DND-41 (cell line): ENCODE measurements around the gene GCAT.

Source experiments
- CTCF ChIP-seq: IDR thresholded peaks from 2 replicates; pipeline ENCODE4 v1.5.1; 2012; ENCODE audit warnings: borderline replicate concordance, low read length, moderate library complexity, mild to moderate bottlenecking; ENCODE audit not compliant: poor library complexity, severe bottlenecking; ENCODE audit errors: extremely low read depth
- EZH2 ChIP-seq: IDR thresholded peaks from 3 replicates; pipeline ENCODE4 v1.6.1; 2012; ENCODE audit warnings: borderline replicate concordance, low read depth, mild to moderate bottlenecking, moderate library complexity, low read length, inconsistent platforms; ENCODE audit not compliant: severe bottlenecking

DNA sequence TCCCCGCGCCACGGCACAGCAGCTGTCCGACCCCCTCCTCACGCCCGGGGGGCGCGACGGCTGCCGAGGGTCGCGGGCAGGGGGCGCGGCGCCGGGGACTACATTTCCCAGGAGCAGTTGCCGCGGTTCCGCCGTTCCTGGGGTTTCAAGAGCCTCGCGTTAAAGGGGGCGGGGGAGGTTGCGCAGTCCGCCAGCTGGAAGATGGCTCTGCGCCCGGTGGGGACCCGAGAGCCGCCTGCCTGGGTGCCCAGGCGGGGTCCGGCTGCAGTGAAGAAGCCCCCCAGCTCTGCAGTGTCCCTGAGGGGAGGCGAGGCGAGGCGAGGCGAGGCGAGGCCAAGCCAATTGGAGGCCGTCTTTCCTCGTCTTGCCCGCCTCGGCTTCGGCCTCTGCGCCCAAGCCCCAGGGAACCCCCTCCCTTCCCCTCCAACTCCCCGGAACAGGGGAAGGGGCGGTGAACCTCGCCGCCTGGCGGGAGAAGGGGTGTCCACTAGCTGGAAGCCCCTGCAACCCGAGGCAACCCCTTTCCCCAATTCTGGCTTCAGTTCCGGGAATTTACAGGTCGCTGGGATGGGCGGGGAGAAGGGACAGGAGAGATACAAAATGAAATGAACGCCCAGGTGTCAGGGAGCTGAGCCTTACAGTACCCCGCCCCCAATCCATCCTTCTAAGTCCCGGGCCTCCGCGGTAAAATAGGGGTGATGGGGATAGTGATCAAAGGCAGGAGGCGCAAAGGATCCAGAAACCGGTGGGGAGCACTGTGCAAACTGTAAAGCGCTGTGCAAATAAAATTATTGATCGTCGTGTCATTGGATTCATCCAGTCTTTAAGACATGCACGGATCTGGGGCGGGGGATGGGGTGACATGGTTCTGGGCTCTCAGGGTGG, 5.2 kb upstream of the GCAT start:
- TF ChIP-seq CTCF (no peak), EZH2 (peak; percentile 18)
